Thoracic aorta (tissue), 2 donors: ENCODE measurements around the gene KREMEN2. TPM values are rescaled to one million over a fixed set of nuclear protein-coding genes. Genes with fewer than 3 reads are reported as not detected.

Source experiments
- ATAC-seq: fragments of 150-250 bp; one replicate; pipeline ENCODE4 v1.8.0; 2017; ENCODE audit warnings: low read depth; ENCODE audit not compliant: insufficient number of reproducible peaks, low FRiP score
- DNase-seq: peaks from one replicate; pipeline ENCODE4 v3.0.0-alpha.2; 2020; ENCODE audit warnings: low spot score
- H3K27ac ChIP-seq, 2 donors: fragments of 200-600 bp; sonication (generic); 1 replicate in 1 of 2; 2 replicates in 1 of 2; pipeline ENCODE4 v1.5.1; 2016; ENCODE audit warnings: mild to moderate bottlenecking in 2 of 2, moderate library complexity in 2 of 2
- H3K27me3 ChIP-seq: fragments of 200-600 bp; sonication (generic); replicated peaks from 2 replicates; pipeline ENCODE4 v1.6.0; 2016; ENCODE audit warnings: mild to moderate bottlenecking; ENCODE audit not compliant: insufficient read depth
- H3K36me3 ChIP-seq: fragments of 200-600 bp; sonication (generic); one replicate; pipeline ENCODE4 v1.5.1; 2016
- H3K4me1 ChIP-seq, 2 donors: fragments of 200-600 bp; sonication (generic); 1 replicate in 1 of 2; 2 replicates in 1 of 2; pipeline versions ENCODE4 v1.5.1 to v1.6.0; 2016; ENCODE audit warnings: low read depth in 2 of 2, mild to moderate bottlenecking in 1 of 2; ENCODE audit not compliant: control insufficient read depth in 1 of 2
- H3K4me3 ChIP-seq: fragments of 200-600 bp; sonication (generic); 2 replicates; pipeline ENCODE4 v1.5.1; 2016; ENCODE audit warnings: mild to moderate bottlenecking
- H3K9me3 ChIP-seq: fragments of 200-600 bp; sonication (generic); 2 replicates; pipeline ENCODE4 v1.5.1; 2016
- CTCF ChIP-seq: fragments of 200-600 bp; sonication (generic); IDR thresholded peaks from one replicate; pipeline ENCODE4 v1.5.1; 2019; ENCODE audit warnings: antibody characterized with exemption
- total RNA-seq, 2 donors: library from RNA; depleted of rRNA; stranded (reverse); fragments of >200 nt; gene quantifications; one replicate each; pipeline versions ENCODE4 v1.1.0 to v1.2.3, GENCODE V29; 2016

The KREMEN2 gene
- total RNA-seq, 2 donors from 2014 or later, result not detected

GRCh38 chr16:2955438-2955778, 8.7 kb upstream of the KREMEN2 start:
- no peak overlapping the region for H3K4me3 ChIP-seq
- no peak for ATAC-seq
- H3K9me3 ChIP-seq, result no peaks in the 10 kb centered on the region
- H3K36me3 ChIP-seq, result no peaks in the 10 kb centered on the region
- no peak for DNase-seq
- no peaks in the 10 kb centered on the region for H3K4me1 ChIP-seq
- TF ChIP-seq CTCF, result no peak
- H3K27ac ChIP-seq, result no peak overlapping the region
- no peaks in the 10 kb centered on the region for H3K27me3 ChIP-seq

GRCh38 chr16:2955779-2956578, 8.1 kb upstream of the KREMEN2 start:
- no peak for DNase-seq
- H3K27me3 ChIP-seq, result no peaks in the 10 kb centered on the region
- no peak for ATAC-seq
- H3K36me3 ChIP-seq, result no peaks in the 10 kb centered on the region
- no peak for TF ChIP-seq CTCF
- no peak overlapping the region for H3K4me3 ChIP-seq
- no peak overlapping the region for H3K27ac ChIP-seq
- no peaks in the 10 kb centered on the region for H3K4me1 ChIP-seq
- H3K9me3 ChIP-seq, result no peaks in the 10 kb centered on the region

- no peaks in the 10 kb centered on the region for H3K9me3 ChIP-seq
- ATAC-seq (no peak), DNase-seq (no peak)
- no peak for TF ChIP-seq CTCF
- H3K36me3 ChIP-seq, result no peaks in the 10 kb centered on the region
- no peak overlapping the region for H3K4me3 ChIP-seq
- no peak overlapping the region for H3K27ac ChIP-seq
- H3K4me1 ChIP-seq, result no peaks in the 10 kb centered on the region
- no peaks in the 10 kb centered on the region for H3K27me3 ChIP-seq
Measured at GRCh38 chr16:2956579-2956956, 7.5 kb upstream of the KREMEN2 start.

- no peak for TF ChIP-seq CTCF
- no peaks in the 10 kb centered on the region for H3K36me3 ChIP-seq
- peaks cover 11 to 15% of the 10 kb centered on the region in 2 donors for H3K4me1 ChIP-seq
- DNase-seq, result no peak
- ATAC-seq, result no peak
- H3K27me3 ChIP-seq, result peaks cover 13% of the 10 kb centered on the region
- H3K9me3 ChIP-seq, result no peaks in the 10 kb centered on the region
- H3K27ac ChIP-seq, result no peak overlapping the region
- H3K4me3 ChIP-seq, result no peak overlapping the region
Measured at GRCh38 chr16:2959206-2959605, 4.9 kb upstream of the KREMEN2 start.

- no peak overlapping the region for H3K27ac ChIP-seq
- H3K36me3 ChIP-seq, result no peaks in the 10 kb centered on the region
- no peak overlapping the region for H3K4me3 ChIP-seq
- DNase-seq (no peak), ATAC-seq (no peak)
- peaks cover 16% of the 10 kb centered on the region for H3K27me3 ChIP-seq
- H3K4me1 ChIP-seq, result peaks cover 18 to 22% of the 10 kb centered on the region in 2 donors
- no peaks in the 10 kb centered on the region for H3K9me3 ChIP-seq
- TF ChIP-seq CTCF, result no peak
Measured at GRCh38 chr16:2960183-2961010, 3.7 kb upstream of the KREMEN2 start.
